GM23338 (cell line): ENCODE measurements around the gene MEN1. TPM values are rescaled to one million over a fixed set of nuclear protein-coding genes. Genes with fewer than 3 reads are reported as not detected.

Experiments used
- ATAC-seq: fragments of 200-7000 bp; cut with Tn5 transposase; 3 replicates; pipeline ENCODE4 v1.9.1; 2020
- DNase-seq: peaks from one replicate; pipeline ENCODE4 v3.0.0-alpha.2; 2015; ENCODE audit warnings: low spot score
- H2AFZ ChIP-seq: fragments of 200-600 bp; sonication (generic); 2 replicates; pipeline ENCODE4 v1.8.0; 2016; ENCODE audit warnings: antibody characterized with exemption, mild to moderate bottlenecking, moderate library complexity
- H3F3A ChIP-seq: fragments of 200-600 bp; sonication (generic); replicated peaks from 2 replicates; pipeline ENCODE4 v1.8.0; 2017; ENCODE audit warnings: antibody characterized with exemption, mixed run types, low read depth
- H3K27ac ChIP-seq: fragments of 200-600 bp; sonication (generic); 2 replicates; pipeline ENCODE4 v1.6.1; 2016; ENCODE audit warnings: low read depth
- H3K27me3 ChIP-seq: fragments of 200-600 bp; sonication (generic); 2 replicates; pipeline ENCODE4 v1.8.0; 2016; ENCODE audit warnings: mild to moderate bottlenecking, mixed run types, moderate library complexity; ENCODE audit not compliant: insufficient read depth
- H3K36me3 ChIP-seq: fragments of 200-600 bp; sonication (generic); 2 replicates; pipeline ENCODE4 v1.8.0; 2016; ENCODE audit warnings: mild to moderate bottlenecking; ENCODE audit not compliant: insufficient read depth
- H3K4me1 ChIP-seq: fragments of 200-600 bp; sonication (generic); 2 replicates; pipeline ENCODE4 v1.8.0; 2016; ENCODE audit warnings: mild to moderate bottlenecking, moderate library complexity; ENCODE audit not compliant: insufficient read depth
- H3K4me2 ChIP-seq: fragments of 200-600 bp; sonication (generic); 2 replicates; pipeline ENCODE4 v1.7.1; 2017; ENCODE audit warnings: mixed run types
- H3K4me3 ChIP-seq: fragments of 200-600 bp; sonication (generic); 2 replicates; pipeline ENCODE4 v1.6.1; 2016; ENCODE audit warnings: mixed run types
- H3K79me2 ChIP-seq: fragments of 200-600 bp; sonication (generic); replicated peaks from 2 replicates; pipeline ENCODE4 v1.8.0; 2017; ENCODE audit warnings: mild to moderate bottlenecking; ENCODE audit not compliant: insufficient read depth
- H3K9me2 ChIP-seq: fragments of 200-600 bp; sonication (generic); 2 replicates; pipeline ENCODE4 v1.8.0; 2017; ENCODE audit not compliant: insufficient read depth
- H4K20me1 ChIP-seq: fragments of 200-600 bp; sonication (generic); replicated peaks from 2 replicates; pipeline ENCODE4 v1.8.0; 2017; ENCODE audit warnings: mild to moderate bottlenecking; ENCODE audit not compliant: insufficient read depth
- H3K27ac Mint-ChIP-seq: 2 replicates; pipeline ENCODE4 v1.8.0; 2020; ENCODE audit warnings: inconsistent platforms, mild to moderate bottlenecking, moderate library complexity, mixed read lengths
- H3K27me3 Mint-ChIP-seq: 3 replicates; pipeline ENCODE4 v1.8.0; 2022; ENCODE audit warnings: low read depth, mild to moderate bottlenecking, moderate library complexity, mixed read lengths, inconsistent platforms; ENCODE audit not compliant: insufficient read depth, poor library complexity
- H3K36me3 Mint-ChIP-seq: 3 replicates; pipeline ENCODE4 v1.8.0; 2021; ENCODE audit warnings: low read depth, mild to moderate bottlenecking, inconsistent platforms, moderate library complexity, mixed read lengths
- H3K4me1 Mint-ChIP-seq: 3 replicates; pipeline ENCODE4 v1.8.0; 2020; ENCODE audit warnings: mild to moderate bottlenecking, inconsistent platforms, mixed read lengths
- H3K4me3 Mint-ChIP-seq: 3 replicates; pipeline ENCODE4 v1.8.0; 2021; ENCODE audit warnings: moderate library complexity, mild to moderate bottlenecking, inconsistent platforms, mixed read lengths
- H3K9me3 Mint-ChIP-seq: 3 replicates; pipeline ENCODE4 v1.8.0; 2020; ENCODE audit warnings: moderate library complexity, mild to moderate bottlenecking, inconsistent platforms, mixed read lengths
- CREB1 ChIP-seq: fragments of 250-450 bp; sonication (Bioruptor Pico); IDR thresholded peaks from 2 replicates; pipeline ENCODE4 v1.5.0; 2020; ENCODE audit warnings: low read depth, mild to moderate bottlenecking, moderate library complexity
- ETS1 ChIP-seq: IDR thresholded peaks from 2 replicates; pipeline ENCODE4 v1.6.1; 2016; ENCODE audit warnings: antibody characterized with exemption
- EZH2 ChIP-seq: fragments of 200-600 bp; sonication (generic); IDR thresholded peaks from one replicate; pipeline ENCODE4 v1.8.0; 2017; ENCODE audit warnings: antibody characterized with exemption, mild to moderate bottlenecking, low read depth; ENCODE audit not compliant: unreplicated experiment
- EZH2phosphoT487 ChIP-seq: fragments of 200-600 bp; sonication (generic); IDR thresholded peaks from one replicate; pipeline ENCODE4 v1.8.1; 2018; ENCODE audit warnings: antibody characterized with exemption; ENCODE audit not compliant: unreplicated experiment
- JUNB ChIP-seq: IDR thresholded peaks from one replicate; pipeline ENCODE4 v1.6.1; 2016; ENCODE audit warnings: antibody characterized with exemption; ENCODE audit not compliant: unreplicated experiment
- NANOG ChIP-seq: IDR thresholded peaks from 2 replicates; pipeline ENCODE4 v1.6.1; 2016; ENCODE audit warnings: antibody characterized with exemption, borderline replicate concordance
- POLR2AphosphoS5 ChIP-seq: IDR thresholded peaks from 2 replicates; pipeline ENCODE4 v1.6.1; 2016; ENCODE audit warnings: antibody characterized with exemption, low read depth
- REST ChIP-seq: IDR thresholded peaks from one replicate; pipeline ENCODE4 v1.6.1; 2018; ENCODE audit warnings: antibody characterized with exemption; ENCODE audit not compliant: unreplicated experiment
- STAT1 ChIP-seq: IDR thresholded peaks from one replicate; pipeline ENCODE4 v1.6.1; 2016; ENCODE audit warnings: antibody characterized with exemption; ENCODE audit not compliant: unreplicated experiment
- ZNF114 ChIP-seq: fragments of 250-450 bp; sonication (Bioruptor Pico); IDR thresholded peaks from 2 replicates; pipeline ENCODE4 v1.5.0; 2020; ENCODE audit warnings: mild to moderate bottlenecking, moderate library complexity
- ZNF331 ChIP-seq: fragments of 250-450 bp; sonication (Bioruptor Pico); IDR thresholded peaks from 2 replicates; pipeline ENCODE4 v1.5.0; 2020; ENCODE audit warnings: low read depth, mild to moderate bottlenecking, moderate library complexity
- polyA plus RNA-seq: library from polyadenylated mRNA; unstranded; fragments of >200 nt; fragmentation: Nextera tagmentation; extraction: Ambion mirVana; gene quantifications from 2 replicates; pipeline ENCODE4 v1.2.1, GENCODE V29; 2016
- total RNA-seq: library from RNA; depleted of rRNA; stranded (reverse); fragments of >200 nt; shearing (Covaris generic); gene quantifications from 2 replicates; pipeline ENCODE4 v1.2.3, GENCODE V29; 2014
- TF ChIP-seq, protein P1 (sequence below): fragments of 250-450 bp; sonication (Bioruptor Pico); IDR thresholded peaks from 2 replicates; pipeline ENCODE4 v1.5.0; 2020; ENCODE audit warnings: mild to moderate bottlenecking, moderate library complexity
- TF ChIP-seq, protein P2 (sequence below), 2 experiments: fragments of 200-600 bp in 1 of 2; sonication (generic) in 1 of 2; conservative IDR thresholded peaks; 2 replicates each; pipeline versions ENCODE4 v1.5.1 to v1.6.1; 2016 to 2017; ENCODE audit warnings: antibody characterized with exemption in 2 of 2, low read depth in 2 of 2, mild to moderate bottlenecking in 2 of 2, moderate library complexity in 1 of 2

The MEN1 gene
- total and polyA plus RNA-seq, 2 experiments from 2014 or later: 31.6 to 45.2 TPM

GRCh38 chr11:64801158-64801464, 9.2 kb downstream of the MEN1 start:
- peaks cover 4% of the 10 kb centered on the region; the same call in 1 of the 2 replicates for H3K4me1 ChIP-seq
- Mint-ChIP-seq H3K36me3 (peaks cover 6% of the 10 kb centered on the region), H3K27ac (no peak overlapping the region), H3K27me3 (peaks cover 4% of the 10 kb centered on the region), H3K4me1 (peaks cover 14% of the 10 kb centered on the region), H3K9me3 (no peaks in the 10 kb centered on the region), H3K4me3 (no peak overlapping the region)
- no peaks in the 10 kb centered on the region for H3K9me2 ChIP-seq
- H3K79me2 ChIP-seq: no peaks in the 10 kb centered on the region
- H3K27me3 ChIP-seq: no peaks in the 10 kb centered on the region
- H3F3A ChIP-seq: peaks cover 8% of the 10 kb centered on the region; the same call in 1 of the 2 replicates
- no peak for ATAC-seq
- DNase-seq: no peak
- TF ChIP-seq EZH2phosphoT487 (no peak), NANOG (no peak), STAT1 (no peak), POLR2AphosphoS5 (no peak), CREB1 (CRISPR knock-in tag) (no peak), ZNF331 (CRISPR knock-in tag) (no peak), JUNB (no peak), REST (no peak), EZH2 (no peak), ETS1 (no peak), ZNF114 (CRISPR knock-in tag) (no peak)
- TF ChIP-seq, protein P1, sequence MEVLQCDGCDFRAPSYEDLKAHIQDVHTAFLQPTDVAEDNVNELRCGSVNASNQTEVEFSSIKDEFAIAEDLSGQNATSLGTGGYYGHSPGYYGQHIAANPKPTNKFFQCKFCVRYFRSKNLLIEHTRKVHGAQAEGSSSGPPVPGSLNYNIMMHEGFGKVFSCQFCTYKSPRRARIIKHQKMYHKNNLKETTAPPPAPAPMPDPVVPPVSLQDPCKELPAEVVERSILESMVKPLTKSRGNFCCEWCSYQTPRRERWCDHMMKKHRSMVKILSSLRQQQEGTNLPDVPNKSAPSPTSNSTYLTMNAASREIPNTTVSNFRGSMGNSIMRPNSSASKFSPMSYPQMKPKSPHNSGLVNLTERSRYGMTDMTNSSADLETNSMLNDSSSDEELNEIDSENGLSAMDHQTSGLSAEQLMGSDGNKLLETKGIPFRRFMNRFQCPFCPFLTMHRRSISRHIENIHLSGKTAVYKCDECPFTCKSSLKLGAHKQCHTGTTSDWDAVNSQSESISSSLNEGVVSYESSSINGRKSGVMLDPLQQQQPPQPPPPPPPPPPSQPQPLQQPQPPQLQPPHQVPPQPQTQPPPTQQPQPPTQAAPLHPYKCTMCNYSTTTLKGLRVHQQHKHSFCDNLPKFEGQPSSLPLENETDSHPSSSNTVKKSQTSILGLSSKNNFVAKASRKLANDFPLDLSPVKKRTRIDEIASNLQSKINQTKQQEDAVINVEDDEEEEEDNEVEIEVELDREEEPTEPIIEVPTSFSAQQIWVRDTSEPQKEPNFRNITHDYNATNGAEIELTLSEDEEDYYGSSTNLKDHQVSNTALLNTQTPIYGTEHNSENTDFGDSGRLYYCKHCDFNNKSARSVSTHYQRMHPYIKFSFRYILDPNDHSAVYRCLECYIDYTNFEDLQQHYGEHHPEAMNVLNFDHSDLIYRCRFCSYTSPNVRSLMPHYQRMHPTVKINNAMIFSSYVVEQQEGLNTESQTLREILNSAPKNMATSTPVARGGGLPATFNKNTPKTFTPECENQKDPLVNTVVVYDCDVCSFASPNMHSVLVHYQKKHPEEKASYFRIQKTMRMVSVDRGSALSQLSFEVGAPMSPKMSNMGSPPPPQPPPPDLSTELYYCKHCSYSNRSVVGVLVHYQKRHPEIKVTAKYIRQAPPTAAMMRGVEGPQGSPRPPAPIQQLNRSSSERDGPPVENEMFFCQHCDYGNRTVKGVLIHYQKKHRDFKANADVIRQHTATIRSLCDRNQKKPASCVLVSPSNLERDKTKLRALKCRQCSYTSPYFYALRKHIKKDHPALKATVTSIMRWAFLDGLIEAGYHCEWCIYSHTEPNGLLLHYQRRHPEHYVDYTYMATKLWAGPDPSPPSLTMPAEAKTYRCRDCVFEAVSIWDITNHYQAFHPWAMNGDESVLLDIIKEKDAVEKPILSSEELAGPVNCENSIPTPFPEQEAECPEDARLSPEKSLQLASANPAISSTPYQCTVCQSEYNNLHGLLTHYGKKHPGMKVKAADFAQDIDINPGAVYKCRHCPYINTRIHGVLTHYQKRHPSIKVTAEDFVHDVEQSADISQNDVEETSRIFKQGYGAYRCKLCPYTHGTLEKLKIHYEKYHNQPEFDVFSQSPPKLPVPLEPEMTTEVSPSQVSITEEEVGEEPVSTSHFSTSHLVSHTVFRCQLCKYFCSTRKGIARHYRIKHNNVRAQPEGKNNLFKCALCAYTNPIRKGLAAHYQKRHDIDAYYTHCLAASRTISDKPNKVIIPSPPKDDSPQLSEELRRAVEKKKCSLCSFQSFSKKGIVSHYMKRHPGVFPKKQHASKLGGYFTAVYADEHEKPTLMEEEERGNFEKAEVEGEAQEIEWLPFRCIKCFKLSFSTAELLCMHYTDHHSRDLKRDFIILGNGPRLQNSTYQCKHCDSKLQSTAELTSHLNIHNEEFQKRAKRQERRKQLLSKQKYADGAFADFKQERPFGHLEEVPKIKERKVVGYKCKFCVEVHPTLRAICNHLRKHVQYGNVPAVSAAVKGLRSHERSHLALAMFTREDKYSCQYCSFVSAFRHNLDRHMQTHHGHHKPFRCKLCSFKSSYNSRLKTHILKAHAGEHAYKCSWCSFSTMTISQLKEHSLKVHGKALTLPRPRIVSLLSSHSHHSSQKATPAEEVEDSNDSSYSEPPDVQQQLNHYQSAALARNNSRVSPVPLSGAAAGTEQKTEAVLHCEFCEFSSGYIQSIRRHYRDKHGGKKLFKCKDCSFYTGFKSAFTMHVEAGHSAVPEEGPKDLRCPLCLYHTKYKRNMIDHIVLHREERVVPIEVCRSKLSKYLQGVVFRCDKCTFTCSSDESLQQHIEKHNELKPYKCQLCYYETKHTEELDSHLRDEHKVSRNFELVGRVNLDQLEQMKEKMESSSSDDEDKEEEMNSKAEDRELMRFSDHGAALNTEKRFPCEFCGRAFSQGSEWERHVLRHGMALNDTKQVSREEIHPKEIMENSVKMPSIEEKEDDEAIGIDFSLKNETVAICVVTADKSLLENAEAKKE (CRISPR knock-in tag): no peak
- TF ChIP-seq, protein P2, sequence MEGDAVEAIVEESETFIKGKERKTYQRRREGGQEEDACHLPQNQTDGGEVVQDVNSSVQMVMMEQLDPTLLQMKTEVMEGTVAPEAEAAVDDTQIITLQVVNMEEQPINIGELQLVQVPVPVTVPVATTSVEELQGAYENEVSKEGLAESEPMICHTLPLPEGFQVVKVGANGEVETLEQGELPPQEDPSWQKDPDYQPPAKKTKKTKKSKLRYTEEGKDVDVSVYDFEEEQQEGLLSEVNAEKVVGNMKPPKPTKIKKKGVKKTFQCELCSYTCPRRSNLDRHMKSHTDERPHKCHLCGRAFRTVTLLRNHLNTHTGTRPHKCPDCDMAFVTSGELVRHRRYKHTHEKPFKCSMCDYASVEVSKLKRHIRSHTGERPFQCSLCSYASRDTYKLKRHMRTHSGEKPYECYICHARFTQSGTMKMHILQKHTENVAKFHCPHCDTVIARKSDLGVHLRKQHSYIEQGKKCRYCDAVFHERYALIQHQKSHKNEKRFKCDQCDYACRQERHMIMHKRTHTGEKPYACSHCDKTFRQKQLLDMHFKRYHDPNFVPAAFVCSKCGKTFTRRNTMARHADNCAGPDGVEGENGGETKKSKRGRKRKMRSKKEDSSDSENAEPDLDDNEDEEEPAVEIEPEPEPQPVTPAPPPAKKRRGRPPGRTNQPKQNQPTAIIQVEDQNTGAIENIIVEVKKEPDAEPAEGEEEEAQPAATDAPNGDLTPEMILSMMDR (conservative IDR thresholded peaks at IDR 0.05; ENCODE audit: low read depth in 2 of 2): no peak
- H2AFZ ChIP-seq: no peak overlapping the region
- H4K20me1 ChIP-seq: no peaks in the 10 kb centered on the region
- no peak overlapping the region for H3K4me3 ChIP-seq
- no peak overlapping the region for H3K4me2 ChIP-seq
- no peaks in the 10 kb centered on the region for H3K36me3 ChIP-seq
- H3K27ac ChIP-seq: no peak overlapping the region
